PC-3 (cell line): ENCODE results near the gene PHF13.

ENCODE experiments used
- EZH2 ChIP-seq: fragments of 300-600 bp; sonication (generic); IDR thresholded peaks from one replicate; pipeline ENCODE4 v1.6.1; 2017; ENCODE audit warnings: antibody characterized with exemption, mild to moderate bottlenecking, low read length; ENCODE audit not compliant: unreplicated experiment
- TF ChIP-seq, protein P1 (sequence below): fragments of 300-600 bp; sonication (generic); conservative IDR thresholded peaks from 2 replicates; pipeline ENCODE4 v1.5.1; 2017; ENCODE audit warnings: antibody characterized with exemption, low read depth, mild to moderate bottlenecking, low read length

DNA sequence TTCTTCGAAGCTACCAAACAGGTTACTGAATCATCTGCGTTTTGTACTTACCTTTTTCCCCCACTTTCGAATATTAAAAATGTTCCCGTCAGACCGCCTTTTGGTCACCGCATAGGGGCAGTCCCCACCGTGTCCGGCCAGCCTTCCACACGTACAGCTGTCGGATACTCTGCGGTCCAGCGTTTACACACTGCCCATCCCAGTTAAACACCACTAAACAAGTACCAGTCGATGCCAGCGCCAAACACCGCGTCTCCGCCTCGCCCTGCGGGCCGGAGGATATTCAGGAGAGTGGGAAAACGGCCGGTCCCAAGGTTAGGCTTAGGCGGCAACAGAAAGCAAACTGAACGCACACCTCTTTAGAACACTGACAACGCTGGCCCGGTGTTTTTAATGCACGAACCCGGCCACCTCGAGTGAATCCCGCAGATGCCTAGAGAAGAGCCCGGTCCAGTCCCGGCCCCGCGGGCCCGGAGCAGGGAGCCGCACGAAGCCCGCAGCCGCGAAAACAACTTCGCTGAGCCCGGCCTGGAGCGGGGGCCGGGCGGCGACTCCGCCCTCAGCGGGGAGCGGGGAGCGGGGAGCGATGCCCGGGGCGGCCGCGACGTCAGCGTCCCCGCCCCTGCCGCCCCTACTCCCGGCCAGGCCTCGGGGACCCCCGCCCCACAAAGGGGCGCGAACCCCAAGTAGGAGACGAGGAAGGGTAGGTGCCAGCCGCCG, 730 bp upstream of the PHF13 start:
- no peak for TF ChIP-seq EZH2
- TF ChIP-seq, protein P1, sequence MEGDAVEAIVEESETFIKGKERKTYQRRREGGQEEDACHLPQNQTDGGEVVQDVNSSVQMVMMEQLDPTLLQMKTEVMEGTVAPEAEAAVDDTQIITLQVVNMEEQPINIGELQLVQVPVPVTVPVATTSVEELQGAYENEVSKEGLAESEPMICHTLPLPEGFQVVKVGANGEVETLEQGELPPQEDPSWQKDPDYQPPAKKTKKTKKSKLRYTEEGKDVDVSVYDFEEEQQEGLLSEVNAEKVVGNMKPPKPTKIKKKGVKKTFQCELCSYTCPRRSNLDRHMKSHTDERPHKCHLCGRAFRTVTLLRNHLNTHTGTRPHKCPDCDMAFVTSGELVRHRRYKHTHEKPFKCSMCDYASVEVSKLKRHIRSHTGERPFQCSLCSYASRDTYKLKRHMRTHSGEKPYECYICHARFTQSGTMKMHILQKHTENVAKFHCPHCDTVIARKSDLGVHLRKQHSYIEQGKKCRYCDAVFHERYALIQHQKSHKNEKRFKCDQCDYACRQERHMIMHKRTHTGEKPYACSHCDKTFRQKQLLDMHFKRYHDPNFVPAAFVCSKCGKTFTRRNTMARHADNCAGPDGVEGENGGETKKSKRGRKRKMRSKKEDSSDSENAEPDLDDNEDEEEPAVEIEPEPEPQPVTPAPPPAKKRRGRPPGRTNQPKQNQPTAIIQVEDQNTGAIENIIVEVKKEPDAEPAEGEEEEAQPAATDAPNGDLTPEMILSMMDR = no peak
